Kidney capillary endothelial cell (primary cell): ENCODE measurements around the gene SPSB1.

Experiments used
- DNase-seq: peaks from one replicate; pipeline ENCODE4 v3.0.0-alpha.2; 2018; ENCODE audit warnings: low spot score

The SPSB1 gene

GRCh38 chr1:9292361-9293240 lies at the start of gene SPSB1:
SPSB1 (plus strand) TSS chr1:9292894; CDS start chr1:9355892, 62,998 bp downstream.
- peak; percentile 75 for DNase-seq

- no peak for DNase-seq
These were observed 49.5 kb upstream of the SPSB1 start for GRCh38 chr1:9243066-9243739.

- DNase-seq, result no peak
These were observed 48.0 kb upstream of the SPSB1 start for GRCh38 chr1:9244501-9245229.

GRCh38 chr1:9245230-9245619 lies 47.5 kb upstream of the SPSB1 start:
- DNase-seq, result no peak

GRCh38 chr1:9245661-9246060 lies 47.0 kb upstream of the SPSB1 start:
- no peak for DNase-seq

GRCh38 chr1:9246215-9246614 lies 46.5 kb upstream of the SPSB1 start:
- no peak for DNase-seq

- no peak for DNase-seq
These were observed 45.6 kb upstream of the SPSB1 start for GRCh38 chr1:9246841-9247785.

GRCh38 chr1:9247894-9248293 lies 44.8 kb upstream of the SPSB1 start:
- DNase-seq, result no peak

GRCh38 chr1:9248341-9249262 lies 44.1 kb upstream of the SPSB1 start:
- DNase-seq, result no peak

- DNase-seq, result no peak
These were observed 43.5 kb upstream of the SPSB1 start for GRCh38 chr1:9249263-9249533.

GRCh38 chr1:9249534-9250410 lies 42.9 kb upstream of the SPSB1 start:
- peak; percentile 44 for DNase-seq

GRCh38 chr1:9250411-9251381 lies 42.0 kb upstream of the SPSB1 start:
- no peak for DNase-seq

GRCh38 chr1:9251501-9251900 lies 41.2 kb upstream of the SPSB1 start:
- no peak for DNase-seq

GRCh38 chr1:9253004-9253403 lies 39.7 kb upstream of the SPSB1 start:
- no peak for DNase-seq

GRCh38 chr1:9253453-9254105 lies 39.1 kb upstream of the SPSB1 start:
- no peak for DNase-seq

- DNase-seq, result no peak
These were observed 36.4 kb upstream of the SPSB1 start for GRCh38 chr1:9256332-9256731.

GRCh38 chr1:9257851-9258250 lies 34.8 kb upstream of the SPSB1 start:
- DNase-seq, result no peak

- no peak for DNase-seq
These were observed 34.1 kb upstream of the SPSB1 start for GRCh38 chr1:9258629-9259028.
